GM18520 (cell line): ENCODE results near the gene PRKAG1.
A peak's percentile ranks its signal among the peaks of the same experiment; 100 is the strongest.

Source experiments
- ATAC-seq: cut with Tn5 transposase; IDR thresholded peaks from one replicate; pipeline ENCODE4 v1.9.1; 2021; ENCODE audit not compliant: unreplicated experiment

PRKAG1 gene

GRCh38 chr12:49015196-49015595 is 3.4 kb downstream of the PRKAG1 start:
- no peak for ATAC-seq

GRCh38 chr12:49014547-49014946 is 4.0 kb downstream of the PRKAG1 start:
- ATAC-seq: no peak

- no peak for ATAC-seq
Observed at GRCh38 chr12:49013428-49013827, 5.1 kb downstream of the PRKAG1 start.

GRCh38 chr12:49012739-49013138 is 5.8 kb downstream of the PRKAG1 start:
- ATAC-seq: no peak

- ATAC-seq: no peak
Observed at GRCh38 chr12:49010092-49010668, 8.4 kb downstream of the PRKAG1 start.

GRCh38 chr12:49008943-49009342 is 9.6 kb downstream of the PRKAG1 start:
- ATAC-seq: no peak

GRCh38 chr12:49000346-49000745 is 18.2 kb downstream of the PRKAG1 start:
- no peak for ATAC-seq

- no peak for ATAC-seq
Observed at GRCh38 chr12:48999371-49000131, 19.0 kb downstream of the PRKAG1 start, which contains the start of gene DDN. TSS of gene DDN (minus strand) at chr12:48999375. CDS start at chr12:48999287, 88 bp downstream.

GRCh38 chr12:48998497-48999353 is 19.9 kb downstream of the PRKAG1 start:
- ATAC-seq: no peak

- ATAC-seq: peak; percentile 34
Observed at GRCh38 chr12:48997719-48998496, 20.7 kb downstream of the PRKAG1 start.

- no peak for ATAC-seq
Observed at GRCh38 chr12:48996794-48997718, 21.5 kb downstream of the PRKAG1 start.

GRCh38 chr12:48995086-48995879 is 23.3 kb downstream of the PRKAG1 start:
- no peak for ATAC-seq

GRCh38 chr12:48994224-48995085 is 24.1 kb downstream of the PRKAG1 start:
- ATAC-seq: no peak

GRCh38 chr12:48993787-48994186 is 24.8 kb downstream of the PRKAG1 start:
- ATAC-seq: no peak

- ATAC-seq: no peak
Observed at GRCh38 chr12:48991247-48992050, 27.1 kb downstream of the PRKAG1 start.

- no peak for ATAC-seq
Observed at GRCh38 chr12:48990552-48990951, 28.0 kb downstream of the PRKAG1 start.

GRCh38 chr12:48988030-48988649 is 30.4 kb downstream of the PRKAG1 start:
- no peak for ATAC-seq
